WTC11 (cell line): Measurements from ENCODE around the gene TXNIP.

Source experiments
- HMGXB4 ChIP-seq: sonication (generic); formaldehyde crosslinking; IDR thresholded peaks from 2 replicates; pipeline ENCODE4 v1.8.1; 2023; ENCODE audit warnings: mild to moderate bottlenecking, moderate library complexity, missing genetic modification reagents
- SP1 ChIP-seq: sonication (generic); formaldehyde crosslinking; conservative IDR thresholded peaks from 2 replicates; pipeline ENCODE4 v1.8.1; 2022; ENCODE audit warnings: missing genetic modification reagents
- TP53 ChIP-seq: sonication (generic); formaldehyde crosslinking; IDR thresholded peaks from 2 replicates; pipeline ENCODE4 v1.8.1; 2023; ENCODE audit warnings: mild to moderate bottlenecking, missing genetic modification reagents
- ZBTB21 ChIP-seq: sonication (generic); formaldehyde crosslinking; IDR thresholded peaks from 2 replicates; pipeline ENCODE4 v1.8.1; 2023; ENCODE audit warnings: mild to moderate bottlenecking, missing genetic modification reagents, borderline replicate concordance
- TF ChIP-seq, protein P1 (sequence below): fragments of 200-600 bp; IDR thresholded peaks from 2 replicates; pipeline ENCODE4 v1.8.0; 2022; ENCODE audit warnings: antibody characterized with exemption
- TF ChIP-seq, protein P2 (sequence below): sonication (generic); formaldehyde crosslinking; conservative IDR thresholded peaks from 2 replicates; pipeline ENCODE4 v1.8.1; 2023; ENCODE audit warnings: mild to moderate bottlenecking, low read depth, missing genetic modification reagents, moderate library complexity
- TF ChIP-seq, protein P3 (sequence below): sonication (generic); formaldehyde crosslinking; IDR thresholded peaks from 2 replicates; pipeline ENCODE4 v1.8.1; 2022; ENCODE audit warnings: missing genetic modification reagents, borderline replicate concordance

GRCh38 chr1:145990249-145990855, 6.0 kb downstream of the TXNIP start:
- TF ChIP-seq, protein P1, sequence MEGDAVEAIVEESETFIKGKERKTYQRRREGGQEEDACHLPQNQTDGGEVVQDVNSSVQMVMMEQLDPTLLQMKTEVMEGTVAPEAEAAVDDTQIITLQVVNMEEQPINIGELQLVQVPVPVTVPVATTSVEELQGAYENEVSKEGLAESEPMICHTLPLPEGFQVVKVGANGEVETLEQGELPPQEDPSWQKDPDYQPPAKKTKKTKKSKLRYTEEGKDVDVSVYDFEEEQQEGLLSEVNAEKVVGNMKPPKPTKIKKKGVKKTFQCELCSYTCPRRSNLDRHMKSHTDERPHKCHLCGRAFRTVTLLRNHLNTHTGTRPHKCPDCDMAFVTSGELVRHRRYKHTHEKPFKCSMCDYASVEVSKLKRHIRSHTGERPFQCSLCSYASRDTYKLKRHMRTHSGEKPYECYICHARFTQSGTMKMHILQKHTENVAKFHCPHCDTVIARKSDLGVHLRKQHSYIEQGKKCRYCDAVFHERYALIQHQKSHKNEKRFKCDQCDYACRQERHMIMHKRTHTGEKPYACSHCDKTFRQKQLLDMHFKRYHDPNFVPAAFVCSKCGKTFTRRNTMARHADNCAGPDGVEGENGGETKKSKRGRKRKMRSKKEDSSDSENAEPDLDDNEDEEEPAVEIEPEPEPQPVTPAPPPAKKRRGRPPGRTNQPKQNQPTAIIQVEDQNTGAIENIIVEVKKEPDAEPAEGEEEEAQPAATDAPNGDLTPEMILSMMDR, result no peak
- TF ChIP-seq, protein P2, sequence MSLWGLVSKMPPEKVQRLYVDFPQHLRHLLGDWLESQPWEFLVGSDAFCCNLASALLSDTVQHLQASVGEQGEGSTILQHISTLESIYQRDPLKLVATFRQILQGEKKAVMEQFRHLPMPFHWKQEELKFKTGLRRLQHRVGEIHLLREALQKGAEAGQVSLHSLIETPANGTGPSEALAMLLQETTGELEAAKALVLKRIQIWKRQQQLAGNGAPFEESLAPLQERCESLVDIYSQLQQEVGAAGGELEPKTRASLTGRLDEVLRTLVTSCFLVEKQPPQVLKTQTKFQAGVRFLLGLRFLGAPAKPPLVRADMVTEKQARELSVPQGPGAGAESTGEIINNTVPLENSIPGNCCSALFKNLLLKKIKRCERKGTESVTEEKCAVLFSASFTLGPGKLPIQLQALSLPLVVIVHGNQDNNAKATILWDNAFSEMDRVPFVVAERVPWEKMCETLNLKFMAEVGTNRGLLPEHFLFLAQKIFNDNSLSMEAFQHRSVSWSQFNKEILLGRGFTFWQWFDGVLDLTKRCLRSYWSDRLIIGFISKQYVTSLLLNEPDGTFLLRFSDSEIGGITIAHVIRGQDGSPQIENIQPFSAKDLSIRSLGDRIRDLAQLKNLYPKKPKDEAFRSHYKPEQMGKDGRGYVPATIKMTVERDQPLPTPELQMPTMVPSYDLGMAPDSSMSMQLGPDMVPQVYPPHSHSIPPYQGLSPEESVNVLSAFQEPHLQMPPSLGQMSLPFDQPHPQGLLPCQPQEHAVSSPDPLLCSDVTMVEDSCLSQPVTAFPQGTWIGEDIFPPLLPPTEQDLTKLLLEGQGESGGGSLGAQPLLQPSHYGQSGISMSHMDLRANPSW (CRISPR knock-in tag), result no peak
- TF ChIP-seq ZBTB21 (CRISPR knock-in tag) (no peak), HMGXB4 (CRISPR knock-in tag) (no peak), SP1 (CRISPR knock-in tag) (no peak), TP53 (CRISPR knock-in tag) (no peak)
- TF ChIP-seq, protein P3, sequence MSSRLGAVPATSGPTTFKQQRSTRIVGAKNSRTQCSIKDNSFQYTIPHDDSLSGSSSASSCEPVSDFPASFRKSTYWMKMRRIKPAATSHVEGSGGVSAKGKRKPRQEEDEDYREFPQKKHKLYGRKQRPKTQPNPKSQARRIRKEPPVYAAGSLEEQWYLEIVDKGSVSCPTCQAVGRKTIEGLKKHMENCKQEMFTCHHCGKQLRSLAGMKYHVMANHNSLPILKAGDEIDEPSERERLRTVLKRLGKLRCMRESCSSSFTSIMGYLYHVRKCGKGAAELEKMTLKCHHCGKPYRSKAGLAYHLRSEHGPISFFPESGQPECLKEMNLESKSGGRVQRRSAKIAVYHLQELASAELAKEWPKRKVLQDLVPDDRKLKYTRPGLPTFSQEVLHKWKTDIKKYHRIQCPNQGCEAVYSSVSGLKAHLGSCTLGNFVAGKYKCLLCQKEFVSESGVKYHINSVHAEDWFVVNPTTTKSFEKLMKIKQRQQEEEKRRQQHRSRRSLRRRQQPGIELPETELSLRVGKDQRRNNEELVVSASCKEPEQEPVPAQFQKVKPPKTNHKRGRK (CRISPR knock-in tag), result no peak
